ENCODE data around the gene ATP8B4.

- TF ChIP-seq, protein P1, sequence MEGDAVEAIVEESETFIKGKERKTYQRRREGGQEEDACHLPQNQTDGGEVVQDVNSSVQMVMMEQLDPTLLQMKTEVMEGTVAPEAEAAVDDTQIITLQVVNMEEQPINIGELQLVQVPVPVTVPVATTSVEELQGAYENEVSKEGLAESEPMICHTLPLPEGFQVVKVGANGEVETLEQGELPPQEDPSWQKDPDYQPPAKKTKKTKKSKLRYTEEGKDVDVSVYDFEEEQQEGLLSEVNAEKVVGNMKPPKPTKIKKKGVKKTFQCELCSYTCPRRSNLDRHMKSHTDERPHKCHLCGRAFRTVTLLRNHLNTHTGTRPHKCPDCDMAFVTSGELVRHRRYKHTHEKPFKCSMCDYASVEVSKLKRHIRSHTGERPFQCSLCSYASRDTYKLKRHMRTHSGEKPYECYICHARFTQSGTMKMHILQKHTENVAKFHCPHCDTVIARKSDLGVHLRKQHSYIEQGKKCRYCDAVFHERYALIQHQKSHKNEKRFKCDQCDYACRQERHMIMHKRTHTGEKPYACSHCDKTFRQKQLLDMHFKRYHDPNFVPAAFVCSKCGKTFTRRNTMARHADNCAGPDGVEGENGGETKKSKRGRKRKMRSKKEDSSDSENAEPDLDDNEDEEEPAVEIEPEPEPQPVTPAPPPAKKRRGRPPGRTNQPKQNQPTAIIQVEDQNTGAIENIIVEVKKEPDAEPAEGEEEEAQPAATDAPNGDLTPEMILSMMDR (IDR thresholded peaks at IDR 0.05; ENCODE audit: low read depth, low read length): no peak
- TF ChIP-seq POLR2A (IDR thresholded peaks at IDR 0.05; ENCODE audit: extremely low read depth, insufficient read length) (no peak), MYC (IDR thresholded peaks at IDR 0.05; ENCODE audit: low read depth, low read length) (no peak)
Measured at GRCh38 chr15:50148362-50148963, 29.4 kb upstream of the ATP8B4 start.

Data from NB4 (cell line).